ENCODE measurements around the gene BCL2L2.
A peak's percentile ranks its signal among the peaks of the same experiment; 100 is the strongest.

BCL2L2 gene

GRCh38 chr14:23281247-23281646 is 25.4 kb upstream of the BCL2L2 start:
- no peak for DNase-seq (ENCODE audit: low read depth in 1 of 2, low spot score in 1 of 2)
- no peak overlapping the region for H3K4me3 ChIP-seq (replicated peaks; ENCODE audit: insufficient read depth, low read length)
- H3K27ac ChIP-seq (replicated peaks), result no peak overlapping the region
- H3K27me3 ChIP-seq (ENCODE audit: insufficient read depth, poor library complexity, severe bottlenecking), result no peaks in the 10 kb centered on the region
- TF ChIP-seq REST (IDR thresholded peaks at IDR 0.05; ENCODE audit: insufficient replicate concordance, low read depth), result no peak

GRCh38 chr14:23284654-23285529 is 21.7 kb upstream of the BCL2L2 start:
- TF ChIP-seq REST (IDR thresholded peaks at IDR 0.05; ENCODE audit: insufficient replicate concordance, low read depth) (no peak), SPI1 (IDR thresholded peaks at IDR 0.05; ENCODE audit: borderline replicate concordance, low read depth) (peak; percentile 20; the same call in 1 of the 2 replicates)
- DNase-seq (ENCODE audit: low read depth in 1 of 2, low spot score in 1 of 2), result peak in 1 of 2 experiments; percentile 21
- peak overlapping the region; percentile 85 for H3K4me3 ChIP-seq (replicated peaks; ENCODE audit: insufficient read depth, low read length)
- peak overlapping the region; percentile 76 for H3K27ac ChIP-seq (replicated peaks)
- no peaks in the 10 kb centered on the region for H3K27me3 ChIP-seq (ENCODE audit: insufficient read depth, poor library complexity, severe bottlenecking)

- DNase-seq (ENCODE audit: low read depth in 1 of 2, low spot score in 1 of 2), result no peak
- Histone ChIP-seq H3K4me3 (replicated peaks; ENCODE audit: insufficient read depth, low read length) (peak overlapping the region; percentile 85), H3K27me3 (ENCODE audit: insufficient read depth, poor library complexity, severe bottlenecking) (no peaks in the 10 kb centered on the region), H3K27ac (replicated peaks) (peak overlapping the region; percentile 76)
- TF ChIP-seq SPI1 (IDR thresholded peaks at IDR 0.05; ENCODE audit: borderline replicate concordance, low read depth) (peak; percentile 47; the same call in 1 of the 2 replicates), POLR2AphosphoS5 (IDR thresholded peaks at IDR 0.05; ENCODE audit: low read depth) (no peak)
Measured at GRCh38 chr14:23285530-23286019, 21.1 kb upstream of the BCL2L2 start.

- Histone ChIP-seq H3K27me3 (ENCODE audit: insufficient read depth, poor library complexity, severe bottlenecking) (no peaks in the 10 kb centered on the region), H3K27ac (replicated peaks) (peak within 1 kb of the TSS; percentile 76), H3K4me3 (replicated peaks; ENCODE audit: insufficient read depth, low read length) (peak within 1 kb of the TSS; percentile 85)
- DNase-seq (ENCODE audit: low read depth in 1 of 2, low spot score in 1 of 2), result peak; percentile 92 to 99
- TF ChIP-seq SPI1 (IDR thresholded peaks at IDR 0.05; ENCODE audit: borderline replicate concordance, low read depth) (no peak), GABPA (IDR thresholded peaks at IDR 0.05; ENCODE audit: low read depth) (no peak), REST (IDR thresholded peaks at IDR 0.05; ENCODE audit: insufficient replicate concordance, low read depth) (peak; percentile 67), CTCF (IDR thresholded peaks at IDR 0.05; ENCODE audit: insufficient read depth, low read length) (no peak), POLR2AphosphoS5 (IDR thresholded peaks at IDR 0.05; ENCODE audit: low read depth) (0 out of 2 replicates have a peak, but pooled peaks have one; percentile 32)
Measured at GRCh38 chr14:23286020-23286901, 20.4 kb upstream of the BCL2L2 start, which contains the start of gene HOMEZ. Gene HOMEZ, minus strand, starts transcription at chr14:23286132. Its CDS starts 180 bp downstream, at chr14:23285952.
